AG09319 (cell line): ENCODE results near the gene SSC5D.

Source experiments
- DNase-seq: peaks from one replicate; pipeline ENCODE4 v3.0.0-alpha.2; 2010; ENCODE audit warnings: low read depth; ENCODE audit errors: extremely low read depth
- TF ChIP-seq, protein P1 (sequence below): IDR thresholded peaks from 2 replicates; pipeline ENCODE4 v1.5.1; 2011; ENCODE audit warnings: low read depth, mild to moderate bottlenecking, inconsistent platforms, low read length, moderate library complexity

SSC5D gene

DNA sequence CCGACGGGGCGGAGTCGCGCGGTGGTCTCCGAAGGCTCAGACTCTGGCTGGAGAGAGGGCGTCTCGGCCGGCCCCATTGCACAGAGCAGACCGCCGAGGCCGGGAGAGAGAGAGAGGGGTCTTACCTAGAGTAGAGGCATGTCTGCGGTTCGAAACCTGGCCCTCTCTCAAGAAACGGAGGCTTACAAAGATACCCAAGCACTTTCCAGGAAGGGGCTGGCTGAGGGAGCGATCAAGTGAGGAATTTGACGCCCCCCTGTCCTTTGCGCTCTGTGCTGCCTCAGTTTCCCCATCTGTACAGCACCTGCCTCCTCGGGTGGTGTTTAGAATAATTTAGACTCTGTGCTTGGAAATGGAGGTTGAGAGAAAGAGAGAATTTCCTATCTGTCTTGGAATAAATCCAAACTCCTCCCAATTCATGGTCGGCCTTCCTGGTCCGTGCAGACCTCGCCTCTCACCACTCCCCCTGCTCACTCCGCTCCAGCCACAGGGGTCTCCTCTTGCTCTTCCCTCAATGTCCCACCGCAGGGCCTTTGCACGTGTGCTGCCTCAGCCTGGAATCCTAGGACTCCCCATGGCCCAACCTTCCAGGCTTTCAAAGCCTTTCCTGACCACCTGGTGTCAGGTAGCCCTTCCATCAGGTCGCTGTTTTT lies 26.1 kb upstream of the SSC5D start:
- TF ChIP-seq, protein P1, sequence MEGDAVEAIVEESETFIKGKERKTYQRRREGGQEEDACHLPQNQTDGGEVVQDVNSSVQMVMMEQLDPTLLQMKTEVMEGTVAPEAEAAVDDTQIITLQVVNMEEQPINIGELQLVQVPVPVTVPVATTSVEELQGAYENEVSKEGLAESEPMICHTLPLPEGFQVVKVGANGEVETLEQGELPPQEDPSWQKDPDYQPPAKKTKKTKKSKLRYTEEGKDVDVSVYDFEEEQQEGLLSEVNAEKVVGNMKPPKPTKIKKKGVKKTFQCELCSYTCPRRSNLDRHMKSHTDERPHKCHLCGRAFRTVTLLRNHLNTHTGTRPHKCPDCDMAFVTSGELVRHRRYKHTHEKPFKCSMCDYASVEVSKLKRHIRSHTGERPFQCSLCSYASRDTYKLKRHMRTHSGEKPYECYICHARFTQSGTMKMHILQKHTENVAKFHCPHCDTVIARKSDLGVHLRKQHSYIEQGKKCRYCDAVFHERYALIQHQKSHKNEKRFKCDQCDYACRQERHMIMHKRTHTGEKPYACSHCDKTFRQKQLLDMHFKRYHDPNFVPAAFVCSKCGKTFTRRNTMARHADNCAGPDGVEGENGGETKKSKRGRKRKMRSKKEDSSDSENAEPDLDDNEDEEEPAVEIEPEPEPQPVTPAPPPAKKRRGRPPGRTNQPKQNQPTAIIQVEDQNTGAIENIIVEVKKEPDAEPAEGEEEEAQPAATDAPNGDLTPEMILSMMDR = no peak
- DNase-seq = no peak

DNA sequence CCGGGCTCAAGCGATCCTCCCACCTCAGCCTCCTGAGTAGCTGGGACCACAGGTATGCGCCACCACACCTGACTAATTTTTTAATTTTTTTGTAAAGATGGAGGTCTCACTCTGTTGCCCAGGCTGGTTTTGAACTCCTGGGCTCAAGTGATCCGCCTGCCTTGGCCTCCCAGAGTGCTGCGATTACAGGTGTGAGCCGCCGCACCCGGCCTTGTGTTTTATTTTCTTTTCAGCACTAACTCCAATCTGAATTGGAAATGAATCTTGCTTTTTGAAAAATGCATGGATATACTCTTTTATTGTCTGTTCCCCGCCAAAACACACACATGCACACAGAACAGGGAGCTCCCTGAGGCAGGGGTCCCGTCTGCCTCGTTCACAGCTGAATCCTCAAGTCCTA lies 25.5 kb upstream of the SSC5D start:
- TF ChIP-seq, protein P1 = no peak
- DNase-seq = no peak

DNA sequence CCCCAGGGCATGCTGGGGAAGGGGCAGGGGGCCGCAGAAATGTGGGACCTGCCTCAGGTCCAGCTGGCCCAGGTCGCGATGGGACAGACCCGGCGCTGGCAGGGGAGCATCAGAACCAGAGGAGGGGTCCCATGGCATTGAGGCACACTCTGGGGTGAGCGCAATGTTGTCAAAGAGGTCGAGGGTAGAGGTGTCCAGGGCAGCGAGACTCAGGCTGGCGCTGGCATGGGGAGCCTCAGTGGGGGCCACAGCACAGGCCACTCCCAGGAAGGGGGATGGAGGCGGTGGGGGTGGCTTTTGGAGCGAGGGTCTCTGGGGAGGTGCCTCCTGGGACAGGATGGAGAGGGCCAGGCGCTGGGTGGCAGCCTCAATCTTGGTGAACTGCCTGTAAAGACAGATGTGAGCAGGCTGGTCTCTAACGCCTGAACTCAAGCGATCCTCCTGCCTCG lies 24.6 kb upstream of the SSC5D start:
- TF ChIP-seq, protein P1 = no peak
- DNase-seq = no peak

DNA sequence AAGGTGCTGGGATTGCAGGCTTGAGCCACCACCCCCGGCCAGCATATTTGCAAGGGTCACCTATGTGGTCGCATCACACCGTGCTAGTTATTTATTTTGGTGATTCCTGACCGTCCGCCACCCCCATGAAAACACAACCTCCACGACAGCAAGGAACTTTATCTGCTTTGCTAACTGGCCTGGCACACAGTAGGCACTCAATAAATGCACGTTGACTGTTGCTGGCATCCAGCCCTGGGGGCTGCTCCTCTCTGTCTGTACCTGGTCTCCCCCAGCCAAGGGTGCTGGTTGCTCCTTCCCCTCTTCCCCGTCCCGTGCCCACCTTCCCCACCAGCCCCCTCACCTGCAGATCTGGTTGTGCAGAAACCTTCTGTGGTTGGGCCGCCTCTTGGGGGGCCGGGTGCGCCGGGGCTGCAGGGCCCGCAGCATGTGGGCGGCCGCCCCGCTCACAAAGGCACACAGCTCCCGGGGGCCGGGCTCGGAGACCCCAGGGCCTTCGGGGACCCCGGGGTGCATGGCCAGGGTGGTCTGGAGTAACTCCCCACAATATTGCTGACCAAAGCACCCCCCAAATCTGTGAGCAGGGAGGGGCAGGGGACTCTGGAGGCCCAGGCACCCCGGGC lies 24.1 kb upstream of the SSC5D start:
- DNase-seq = no peak
- TF ChIP-seq, protein P1 = no peak

DNA sequence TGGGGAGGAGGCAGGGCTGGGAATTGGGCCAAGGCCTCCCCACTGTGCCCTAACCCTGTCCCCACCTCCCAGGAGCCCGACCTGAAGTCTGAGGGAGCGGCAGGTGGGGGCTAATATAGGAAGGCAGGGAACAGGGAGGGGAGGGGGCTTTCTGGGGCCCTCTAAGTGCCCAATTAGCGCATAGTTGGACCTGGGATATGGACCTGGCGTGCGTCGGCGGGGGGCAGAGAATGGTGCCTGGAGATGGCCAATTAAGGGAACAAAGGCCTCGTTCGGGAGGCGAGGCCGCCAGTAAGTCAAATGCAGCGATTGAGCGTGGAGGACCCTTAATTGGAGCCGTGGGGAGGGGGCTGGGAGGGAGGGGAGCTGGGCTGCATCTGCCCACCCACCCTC lies 23.6 kb upstream of the SSC5D start, which contains the start of gene C19orf85:
Gene C19orf85 (minus strand): TSS at position 90 of the 393 bp plus-strand sequence. CDS start 197 bp downstream, outside the sequence.
- TF ChIP-seq, protein P1 = no peak
- no peak for DNase-seq

DNA sequence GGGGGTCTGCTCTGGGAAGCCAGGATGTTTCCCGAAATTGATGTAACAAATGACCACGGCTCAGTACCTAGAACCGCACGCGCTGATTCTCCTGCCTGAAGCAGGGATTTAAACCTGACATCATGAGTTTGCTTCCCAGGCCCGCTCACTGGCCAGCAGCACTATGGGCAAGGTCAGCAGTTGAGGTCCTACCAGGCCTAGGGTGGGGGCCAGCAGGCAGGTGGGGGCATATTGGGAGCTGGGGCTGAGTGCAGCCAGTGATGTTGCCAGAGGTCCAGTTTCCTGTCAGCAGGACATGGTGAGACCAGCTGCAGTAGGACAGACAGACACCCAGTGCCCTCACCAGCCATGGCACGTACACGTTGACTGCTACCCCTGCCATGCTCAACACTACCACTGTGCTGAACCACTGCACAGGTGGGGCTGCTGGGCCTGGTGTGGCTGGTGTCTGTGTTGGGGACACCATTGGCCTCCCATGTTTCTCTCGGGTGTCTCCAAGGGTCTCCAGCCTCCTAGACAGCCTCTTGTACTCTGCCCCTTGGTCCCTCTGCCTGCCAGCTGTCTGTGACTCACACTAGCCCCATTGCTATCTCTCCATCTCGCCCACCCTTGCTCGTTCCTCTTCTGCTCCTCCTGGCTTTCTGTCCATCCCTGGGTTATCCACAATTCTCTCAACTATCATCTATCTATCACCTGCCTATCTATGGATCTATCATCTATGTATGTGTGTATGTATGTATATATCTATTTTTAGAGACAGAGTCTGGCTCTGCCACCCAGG lies 22.6 kb upstream of the SSC5D start:
- no peak for DNase-seq
- TF ChIP-seq, protein P1 = no peak

DNA sequence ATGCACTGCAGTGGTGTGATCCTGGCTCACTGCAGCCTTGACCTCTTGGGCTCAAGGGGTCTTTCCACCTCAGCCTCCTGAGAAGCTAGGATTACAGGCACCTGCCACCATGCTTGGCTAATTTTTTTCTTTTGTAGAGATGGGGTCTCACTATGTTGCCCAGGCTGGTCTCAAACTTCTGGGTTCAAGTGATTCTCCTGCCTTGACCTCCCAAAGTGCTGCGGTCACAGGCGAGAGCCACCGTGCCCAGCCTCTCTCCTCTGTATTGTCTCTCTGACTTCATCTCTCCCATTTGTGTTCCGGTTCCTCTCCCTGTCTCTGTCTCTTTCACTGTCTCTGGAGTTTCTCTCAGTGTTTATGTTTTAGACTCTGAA lies 22.0 kb upstream of the SSC5D start:
- no peak for DNase-seq
- TF ChIP-seq, protein P1 = no peak
